Stimulated activated CD4-positive, alpha-beta T cell treated with anti-CD3 and anti-CD28 coated beads, Interleukin-1b, Interleukin-23, amount 100 ng/mL, for 24 hours (primary cell): ENCODE measurements around the gene DNAJC6.
"Not testable (repeated sequence)": the region's sequence is repeated elsewhere in the genome, so short reads cannot be mapped to it uniquely, and the experiment has no call there.

Experiments used
- DNase-seq, 4 experiments: peaks; one replicate each; pipeline ENCODE4 v3.0.0-alpha.2; 2020; ENCODE audit warnings: low read depth in 4 of 4, low spot score in 1 of 4

DNAJC6 gene

DNA sequence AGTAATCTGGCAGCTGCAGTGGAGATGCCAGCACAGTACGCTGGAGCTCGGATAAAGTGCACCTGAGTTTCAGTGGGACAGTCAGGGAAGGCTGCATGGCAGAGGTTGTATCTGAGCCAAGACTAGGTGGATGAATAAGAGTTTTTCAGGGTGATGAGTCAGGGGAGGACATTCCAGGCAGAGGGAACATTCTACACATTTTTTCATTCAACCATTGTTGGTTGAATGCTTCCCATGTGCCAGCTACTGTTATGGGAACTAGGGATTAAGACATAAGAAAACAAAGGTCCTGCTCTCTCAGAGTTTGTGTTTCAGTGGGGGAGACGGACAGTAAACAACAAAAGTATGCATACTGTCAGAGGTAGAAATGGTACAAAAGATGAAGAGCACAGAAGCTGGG is 116.4 kb downstream of the DNAJC6 start:
- DNase-seq, result no peak

DNA sequence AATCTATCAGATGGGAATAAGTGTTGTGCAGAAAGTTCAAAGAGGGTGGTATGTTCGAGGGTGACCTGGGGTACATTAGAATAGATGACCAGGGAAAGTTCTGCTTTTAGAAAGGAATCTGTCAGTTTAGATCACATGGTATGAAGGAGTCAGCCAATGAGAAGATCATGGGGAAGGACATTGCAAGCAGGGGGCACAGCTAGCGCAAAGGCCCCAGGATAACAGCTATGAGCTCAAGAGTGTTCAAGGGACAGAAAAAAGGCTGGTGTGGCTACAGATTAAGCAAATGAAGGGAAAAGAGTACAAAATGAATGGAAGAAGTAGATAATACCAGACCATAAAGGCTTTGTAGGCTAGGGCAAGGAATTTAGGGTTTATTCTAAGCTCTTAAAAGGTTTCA is 119.7 kb downstream of the DNAJC6 start:
- DNase-seq, result no peak

DNA sequence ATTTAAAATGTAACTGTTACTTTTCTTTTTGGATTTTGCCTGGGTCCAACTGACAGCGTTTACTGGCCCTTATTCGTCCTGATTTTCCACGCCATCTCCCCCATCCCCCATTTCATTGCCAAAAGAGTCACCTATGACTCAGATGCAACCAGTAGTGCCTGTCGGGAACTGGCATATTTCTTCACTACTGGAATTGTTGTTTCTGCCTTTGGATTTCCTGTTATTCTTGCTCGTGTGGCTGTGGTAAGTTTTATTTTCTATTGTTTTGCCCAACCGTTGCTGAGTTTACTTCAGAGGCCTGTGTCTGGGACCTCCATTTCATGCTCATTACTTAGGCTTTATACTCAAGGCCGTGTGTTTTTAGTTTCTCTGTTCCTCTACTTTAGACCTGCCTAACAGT is 120.5 kb downstream of the DNAJC6 start:
- no peak for DNase-seq

DNA sequence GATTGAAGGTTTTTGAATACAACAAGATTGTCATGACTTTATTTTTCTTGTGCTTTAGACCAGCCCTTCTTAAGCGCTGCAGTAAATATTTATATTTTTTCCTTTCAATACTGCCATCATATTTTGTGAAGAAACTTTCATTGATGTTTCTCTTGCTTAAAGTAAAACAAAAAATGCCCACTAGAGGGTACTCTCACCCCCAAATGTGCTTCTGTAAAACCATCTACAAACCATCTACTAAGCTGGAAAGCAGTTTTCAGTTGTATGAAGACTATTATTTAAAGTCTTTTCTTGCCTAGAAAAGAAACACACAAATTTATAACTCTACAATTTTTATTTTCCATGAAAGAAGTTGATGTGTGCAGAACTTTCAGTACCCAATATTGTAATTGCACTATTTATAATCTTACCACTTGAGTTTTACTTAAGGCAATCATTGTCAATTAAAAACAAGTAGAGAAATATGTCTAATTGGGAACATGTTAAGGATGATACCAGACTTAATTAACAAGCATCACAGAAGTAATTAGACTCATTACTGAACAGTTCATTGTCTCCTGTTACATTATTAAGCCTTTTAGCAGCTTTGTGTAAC is 121.9 kb downstream of the DNAJC6 start:
- DNase-seq, result no peak

DNA sequence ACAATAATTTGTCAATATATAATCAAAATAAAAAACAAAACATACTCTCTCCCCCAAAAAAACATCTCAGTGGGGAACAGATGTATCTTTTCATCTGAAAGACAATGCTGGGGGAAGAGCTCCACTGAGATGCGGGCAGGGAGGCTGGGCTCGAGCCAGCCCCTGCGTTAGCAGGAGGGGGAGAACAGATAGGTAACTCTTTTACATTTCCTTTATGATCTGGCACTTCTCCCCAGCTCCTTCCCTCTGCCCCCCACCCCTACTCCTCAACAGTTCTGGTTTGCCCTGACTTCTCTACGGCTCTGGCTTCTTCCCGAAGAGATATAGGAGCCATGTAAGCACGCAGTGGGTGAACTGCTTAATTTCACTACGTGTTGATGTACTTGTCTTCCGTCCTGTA is 123.6 kb downstream of the DNAJC6 start:
- DNase-seq, result no peak

DNA sequence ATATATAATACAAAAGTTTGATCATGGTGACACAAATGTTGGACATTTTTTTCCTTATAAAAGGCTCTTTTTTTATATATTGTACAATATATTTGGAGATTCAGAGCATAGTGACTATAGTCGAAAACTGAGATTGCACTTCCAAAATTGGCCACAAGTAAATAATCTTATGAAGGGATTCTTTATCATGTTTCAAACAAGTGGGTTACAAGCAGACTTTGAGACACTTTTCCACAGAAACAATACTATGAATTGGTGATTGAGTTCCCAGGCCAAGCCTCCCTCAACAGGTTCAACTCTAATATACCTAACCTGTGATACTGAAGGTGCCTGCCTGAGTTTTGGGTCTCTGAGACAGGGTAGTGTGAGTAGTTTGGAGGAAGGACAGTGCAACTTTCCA is 124.9 kb downstream of the DNAJC6 start:
- DNase-seq, result no peak

DNA sequence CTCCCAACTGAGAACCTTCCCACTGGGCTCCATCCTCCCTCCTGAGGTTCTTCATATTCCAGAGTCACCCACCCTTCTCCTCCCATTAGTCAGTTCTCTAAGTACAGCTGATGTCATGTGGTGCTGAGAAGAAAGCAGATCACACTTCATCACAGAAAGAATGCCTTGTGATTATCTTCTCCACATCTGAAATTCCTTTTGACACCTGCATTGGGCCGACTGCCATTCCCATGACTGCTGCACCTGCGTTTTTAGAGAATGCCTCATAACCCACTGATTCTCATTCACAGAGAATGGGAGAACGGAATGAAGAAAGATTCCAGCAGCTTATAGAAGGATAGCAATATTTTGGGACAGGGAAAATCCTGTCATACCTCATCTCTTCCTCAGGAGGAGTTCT is 125.4 kb downstream of the DNAJC6 start:
- no peak for DNase-seq

DNA sequence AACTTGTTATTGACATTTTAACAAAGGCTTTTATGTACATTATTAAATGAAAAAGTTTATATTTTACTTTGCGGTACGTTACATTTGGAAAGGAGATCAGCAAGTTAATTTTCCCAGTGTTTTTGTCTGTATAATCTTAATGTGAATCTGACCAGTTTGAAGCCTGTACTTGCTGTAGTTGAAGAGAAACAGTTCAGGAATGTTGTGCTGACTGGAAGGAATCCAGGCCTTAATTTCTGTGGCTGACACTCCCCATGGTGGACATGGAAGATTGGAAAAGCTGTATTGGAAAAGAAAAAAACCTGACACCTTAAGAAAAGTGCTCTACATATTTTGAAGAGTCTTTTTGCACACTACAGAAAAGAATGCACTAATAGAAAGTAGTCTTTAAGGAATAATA is 126.6 kb downstream of the DNAJC6 start:
- no peak for DNase-seq

DNA sequence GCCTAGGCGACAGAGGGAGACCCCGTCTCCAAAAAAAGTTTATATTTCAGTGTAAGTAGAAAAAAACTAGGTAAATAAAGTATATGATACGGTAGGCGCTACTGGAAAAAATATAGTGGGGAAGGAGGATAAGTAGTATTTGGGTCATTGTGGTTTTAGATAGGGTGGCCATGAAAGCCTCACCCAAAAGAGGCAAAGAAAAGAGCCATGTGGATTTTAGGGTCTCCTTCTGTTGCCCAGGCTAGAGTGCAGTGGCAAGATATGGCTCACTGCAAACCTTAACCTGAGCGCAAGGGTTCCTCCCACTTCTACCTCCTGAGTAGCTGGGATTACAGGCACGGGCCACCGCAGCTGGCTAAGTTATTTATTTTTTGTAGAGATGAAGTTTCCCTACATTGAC is 128.3 kb downstream of the DNAJC6 start:
- no peak for DNase-seq

DNA sequence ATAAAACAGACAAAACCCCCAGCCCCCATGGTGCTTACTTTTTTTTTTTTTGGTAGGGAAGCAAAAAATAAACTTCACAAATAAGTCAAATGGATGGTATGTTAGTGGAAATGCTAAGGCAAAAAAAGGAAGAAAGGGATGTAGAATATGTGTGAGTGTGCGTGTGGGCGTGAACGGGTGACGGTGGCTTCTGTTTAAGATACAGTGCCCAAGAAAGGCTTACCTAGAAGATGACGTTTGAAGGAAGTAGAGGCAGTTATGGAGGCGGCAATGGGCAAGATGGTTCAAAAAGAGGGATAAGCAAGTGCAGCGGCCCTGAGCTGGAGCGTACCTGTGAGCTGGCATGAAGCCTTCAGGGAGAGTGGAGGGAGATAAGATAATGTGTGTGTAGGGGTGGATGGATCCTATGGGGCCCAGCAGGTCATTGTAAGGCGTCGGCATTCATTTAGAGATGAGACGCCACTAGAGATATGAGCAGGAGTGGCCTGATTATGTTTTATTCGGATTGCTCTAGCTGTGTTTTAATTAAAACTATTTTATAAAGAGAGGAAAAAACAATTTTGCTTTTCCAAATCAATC is 131.1 kb downstream of the DNAJC6 start:
- DNase-seq, result no peak

DNA sequence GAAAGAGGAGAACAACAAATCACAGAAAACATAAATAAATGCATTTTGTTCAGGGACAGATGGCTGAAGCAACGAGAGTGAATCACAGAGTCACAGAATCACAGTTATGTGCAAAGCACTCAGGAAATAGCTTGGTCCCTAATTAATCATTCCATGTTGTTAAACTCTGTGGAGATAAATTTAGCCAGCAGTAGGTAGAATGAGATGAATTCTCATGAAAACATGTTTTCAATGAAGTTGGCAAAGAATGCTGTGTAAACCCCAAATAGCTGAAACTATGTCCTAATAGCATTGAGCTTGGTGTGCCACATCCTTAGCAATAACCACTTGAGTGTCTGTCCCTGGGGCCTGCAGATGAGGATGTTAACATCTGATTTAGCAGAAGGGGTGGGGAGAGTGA is 131.6 kb downstream of the DNAJC6 start:
- DNase-seq, result no peak

DNA sequence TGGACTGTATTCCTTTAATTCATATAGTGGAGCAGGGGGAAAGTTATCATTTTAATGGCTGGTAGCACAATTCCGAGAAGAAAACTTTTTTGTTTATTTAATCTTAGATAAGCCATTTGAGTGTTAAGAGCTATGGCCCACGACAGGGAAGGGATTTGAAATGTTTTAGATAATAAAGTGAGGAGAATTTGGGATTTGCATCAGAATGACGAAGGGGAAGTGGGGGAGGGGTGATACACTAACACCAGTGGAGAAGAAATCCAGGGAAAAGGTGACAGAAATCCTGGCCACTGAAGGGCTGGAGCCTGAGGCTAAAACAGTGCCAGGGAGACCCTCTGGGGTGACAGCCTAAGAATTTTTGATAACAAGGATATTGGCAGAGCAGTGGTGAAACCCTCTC is 132.1 kb downstream of the DNAJC6 start:
- DNase-seq, result no peak

DNA sequence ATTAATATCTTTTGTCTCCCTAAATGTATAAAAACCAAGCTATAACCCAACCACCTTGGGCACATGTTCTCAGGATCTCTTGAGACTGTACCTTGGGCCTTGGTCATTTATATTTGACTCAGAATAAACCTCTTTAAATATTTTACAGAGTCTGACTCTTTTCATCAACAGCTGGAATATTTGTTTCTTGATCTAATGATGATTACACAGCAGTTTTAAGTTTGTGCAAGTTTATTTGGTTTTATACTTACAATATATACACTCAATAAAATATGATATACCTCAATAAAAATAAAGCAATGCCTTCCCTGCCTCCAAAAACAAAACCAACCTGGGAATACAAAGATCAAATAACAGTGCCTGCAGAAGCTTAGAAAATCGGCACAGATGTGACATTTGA is 133.1 kb downstream of the DNAJC6 start:
- DNase-seq, result no peak

DNA sequence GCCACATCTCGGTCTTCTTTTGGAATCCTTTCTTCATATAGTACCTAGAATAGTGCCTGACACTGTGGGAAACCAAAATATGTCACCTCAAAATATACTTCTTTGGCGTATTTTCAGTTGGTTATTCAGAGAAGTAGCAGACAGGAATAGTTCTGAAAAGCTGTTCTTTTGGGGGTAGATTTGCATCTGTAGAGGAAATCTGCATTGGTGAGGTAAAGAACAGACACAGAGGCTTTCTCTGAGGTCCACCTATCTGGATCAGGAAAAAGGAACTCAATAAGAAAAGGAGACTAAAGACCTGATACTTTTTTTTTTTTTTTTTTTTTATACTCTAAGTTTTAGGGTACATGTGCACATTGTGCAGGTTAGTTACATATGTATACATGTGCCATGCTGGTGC is 134.3 kb downstream of the DNAJC6 start:
- DNase-seq, result no peak

DNA sequence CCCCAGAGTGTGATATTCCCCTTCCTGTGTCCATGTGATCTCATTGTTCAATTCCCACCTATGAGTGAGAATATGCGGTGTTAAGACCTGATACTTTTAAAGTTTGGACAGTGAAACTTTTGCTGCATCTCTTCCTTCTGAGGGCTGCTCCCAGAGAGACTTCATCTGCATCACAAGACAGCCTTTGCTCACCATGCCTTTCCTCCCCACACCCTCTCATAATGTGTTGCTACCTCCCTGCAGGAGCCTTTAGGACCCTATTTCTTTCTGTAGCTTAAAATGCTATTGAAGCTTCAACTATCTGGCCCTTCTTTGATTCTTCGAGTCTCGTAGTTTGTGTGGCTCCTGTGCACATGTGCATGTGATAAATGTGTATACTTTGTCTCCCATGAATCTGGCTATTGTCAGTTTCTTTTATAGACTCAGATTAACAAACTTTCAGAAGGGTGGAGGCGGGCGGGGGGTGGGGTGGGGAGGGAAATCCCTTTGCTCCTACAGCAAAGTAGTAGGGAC is 134.8 kb downstream of the DNAJC6 start:
- no peak for DNase-seq

DNA sequence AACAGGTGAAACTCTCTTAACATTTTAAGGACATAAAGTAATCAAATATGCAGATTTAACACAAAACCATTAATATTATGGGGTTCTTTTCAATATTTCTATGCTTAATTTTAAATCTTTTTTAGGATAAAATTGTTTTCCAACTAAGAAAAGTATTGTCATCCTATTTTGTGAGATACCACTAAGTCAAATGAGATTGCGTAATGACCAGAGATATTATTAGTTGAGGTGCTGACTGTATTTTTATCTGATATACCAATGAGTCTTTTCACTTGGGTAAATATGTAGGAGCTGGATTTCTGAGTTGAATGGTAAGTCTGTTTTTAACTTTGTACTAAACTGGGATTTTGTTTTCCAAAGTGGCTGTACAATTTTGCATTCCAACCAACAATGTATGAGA is 136.5 kb downstream of the DNAJC6 start:
- DNase-seq, result no peak

DNA sequence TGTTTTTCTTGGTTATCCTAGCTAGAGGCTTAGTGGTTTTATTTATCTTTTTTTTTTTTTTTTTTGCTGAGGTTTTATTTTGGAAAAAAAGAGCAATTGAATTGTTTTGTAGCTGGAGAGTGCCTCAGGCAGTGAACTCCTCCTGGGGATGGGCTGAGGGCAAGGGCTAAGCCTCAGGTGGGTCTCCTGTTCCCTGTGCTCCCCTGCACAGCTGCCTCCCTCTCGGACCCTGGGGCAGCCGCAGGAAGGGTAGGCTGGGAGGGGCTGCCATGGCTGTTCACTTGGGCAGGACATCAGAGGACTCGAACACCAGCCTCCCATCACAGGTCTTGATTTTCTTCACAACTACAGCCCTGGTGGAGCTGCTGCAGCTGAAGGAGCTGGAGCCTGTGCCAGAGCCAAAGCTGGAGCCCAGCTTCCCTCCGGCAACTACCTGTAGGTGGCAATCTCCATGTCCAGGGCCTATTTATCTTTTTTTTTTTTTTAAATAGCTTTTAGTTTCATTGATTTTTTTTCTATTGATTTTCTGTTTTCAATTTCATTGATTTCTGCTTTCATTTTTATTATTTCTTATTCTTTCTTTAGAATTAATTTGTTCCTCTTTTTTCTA is 140.0 kb downstream of the DNAJC6 start:
- DNase-seq, result no peak

DNA sequence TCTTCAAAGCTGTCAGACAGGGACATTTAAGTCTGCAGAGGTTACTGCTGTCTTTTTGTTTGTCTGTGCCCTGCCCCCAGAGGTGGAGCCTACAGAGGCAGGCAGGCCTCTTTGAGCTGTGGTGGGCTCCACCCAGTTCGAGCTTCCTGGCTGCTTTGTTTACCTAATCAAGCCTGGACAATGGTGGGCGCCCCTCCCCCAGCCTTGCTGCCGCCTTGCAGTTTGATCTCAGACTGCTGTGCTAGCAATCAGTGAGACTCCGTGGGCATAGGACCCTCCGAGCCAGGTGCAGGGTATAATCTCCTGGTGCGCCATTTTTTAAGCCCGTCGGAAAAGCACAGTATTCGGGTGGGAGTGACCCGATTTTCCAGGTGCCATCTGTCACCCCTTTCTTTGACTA is 146.3 kb downstream of the DNAJC6 start:
- not testable (repeated sequence) for DNase-seq

DNA sequence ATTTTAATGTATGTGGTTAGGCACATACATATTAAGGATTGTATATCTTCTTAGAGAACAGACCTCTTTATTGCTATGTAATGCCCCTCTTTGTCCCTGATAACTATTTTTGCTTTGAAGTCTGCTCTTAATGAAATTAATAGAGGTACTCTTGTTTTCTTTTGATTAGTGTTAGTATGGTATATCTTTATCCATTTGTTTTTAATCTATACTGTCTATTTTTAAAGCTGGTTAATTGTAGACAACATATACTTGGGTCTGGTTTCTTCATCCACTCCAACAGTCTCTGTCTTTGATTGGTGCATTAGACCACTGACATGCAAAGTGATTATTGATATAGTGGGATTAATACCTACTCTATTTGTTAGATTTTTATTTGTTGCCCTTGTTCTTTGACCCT is 147.1 kb downstream of the DNAJC6 start:
- DNase-seq, result no peak

DNA sequence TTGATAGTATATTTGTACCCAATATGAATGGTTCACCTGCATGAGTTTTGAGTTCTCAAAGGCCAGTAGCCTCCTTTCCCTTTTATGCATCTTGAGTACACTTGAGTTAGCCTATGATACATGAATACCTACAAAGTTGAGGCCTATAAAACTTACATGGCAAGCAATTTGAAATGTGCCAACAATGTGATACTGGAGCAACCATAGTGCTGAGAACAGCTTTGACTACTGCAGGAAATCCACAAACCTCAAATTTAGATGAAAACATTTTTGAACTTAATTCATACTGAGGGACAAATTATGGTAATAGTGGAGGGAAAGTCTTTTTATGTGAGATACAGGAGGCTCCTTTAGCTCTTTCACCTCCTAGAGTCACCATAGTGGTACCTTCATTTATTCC is 148.5 kb downstream of the DNAJC6 start:
- DNase-seq, result no peak

DNA sequence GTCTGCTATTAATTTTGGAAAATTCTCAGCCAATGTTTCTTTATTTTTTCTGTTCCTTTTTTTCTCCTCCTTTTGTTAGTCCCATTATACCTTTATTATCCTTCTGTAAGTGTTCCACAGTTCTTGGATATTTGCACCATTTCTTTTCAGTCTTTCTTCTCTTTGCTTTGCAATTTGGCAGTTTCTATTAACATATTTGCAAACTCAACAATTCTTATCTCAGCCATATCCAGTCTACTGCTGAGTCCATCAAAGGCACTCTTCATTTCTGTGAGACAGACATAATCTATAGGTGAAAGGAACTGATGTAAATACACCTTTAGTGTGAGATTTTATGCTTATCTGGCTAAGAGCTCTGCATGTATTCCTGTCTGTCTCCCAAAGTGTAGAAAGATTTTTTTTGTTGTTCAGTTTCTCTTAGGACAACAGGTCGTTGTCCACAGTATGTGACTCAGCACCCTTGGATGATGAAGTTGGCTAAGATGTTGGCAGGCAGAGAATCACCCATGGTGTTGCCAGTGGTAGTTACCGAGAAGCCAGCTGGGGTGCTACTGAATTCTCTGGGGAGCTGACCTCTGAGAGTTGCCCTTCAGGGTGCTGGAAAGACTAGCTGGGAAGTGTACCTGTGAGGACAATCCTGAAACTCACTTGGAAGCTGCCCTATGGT is 149.5 kb downstream of the DNAJC6 start:
- DNase-seq, result no peak

DNA sequence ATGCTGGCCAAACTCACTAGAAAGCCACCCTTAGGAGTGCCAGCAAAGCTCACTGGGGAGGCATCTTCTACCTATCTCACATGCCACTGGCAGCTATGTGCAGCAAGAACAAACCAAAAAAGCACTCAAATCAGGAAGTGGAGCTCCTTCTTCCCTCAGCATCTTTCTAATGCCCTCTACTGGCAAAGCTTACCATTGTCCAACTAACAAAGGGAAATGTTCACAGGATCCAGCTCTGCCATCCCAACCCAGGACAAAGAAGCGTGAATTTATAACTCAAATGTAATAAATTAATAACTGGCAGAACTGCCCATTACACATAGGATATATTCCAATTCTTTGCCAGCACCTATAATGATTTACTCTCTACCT is 150.0 kb downstream of the DNAJC6 start:
- DNase-seq, result no peak
